Upper lobe of right lung (tissue), 1 donor: ENCODE results near the gene ARHGAP24. TPM values are rescaled to one million over a fixed set of nuclear protein-coding genes. Genes with fewer than 3 reads are reported as not detected.

ENCODE experiments used
- ATAC-seq: fragments of 200-7000 bp; cut with Tn5 transposase; one replicate; pipeline ENCODE4 v1.9.1; 2020; ENCODE audit warnings: mild to moderate bottlenecking, moderate library complexity
- DNase-seq: peaks from one replicate; pipeline ENCODE4 v3.0.0-alpha.2; 2020
- H3K27ac ChIP-seq: fragments of 200-600 bp; one replicate; pipeline ENCODE4 v1.8.0; 2022
- H3K27me3 ChIP-seq: fragments of 200-600 bp; one replicate; pipeline ENCODE4 v1.8.0; 2022; ENCODE audit warnings: mild to moderate bottlenecking
- H3K36me3 ChIP-seq: fragments of 200-600 bp; one replicate; pipeline ENCODE4 v1.8.0; 2022
- H3K4me1 ChIP-seq: fragments of 200-600 bp; one replicate; pipeline ENCODE4 v1.8.0; 2022
- H3K4me3 ChIP-seq: fragments of 200-600 bp; one replicate; pipeline ENCODE4 v1.8.0; 2022; ENCODE audit warnings: mild to moderate bottlenecking
- H3K9me3 ChIP-seq: fragments of 200-600 bp; one replicate; pipeline ENCODE4 v1.8.0; 2022
- CTCF ChIP-seq: fragments of 200-600 bp; IDR thresholded peaks from one replicate; pipeline ENCODE4 v1.8.0; 2022; ENCODE audit warnings: antibody characterized with exemption
- intact Hi-C: fragments of 100-400 bp; cut with DNase I; formaldehyde crosslinking; loops from one replicate; pipeline ENCODE4 v1.11.0; 2022
- total RNA-seq: library from RNA; stranded (reverse); fragmentation: NEBNext Ultra II Directional; extraction: Animal tissue kit (Norgen Biotek cat#: 25700); gene quantifications from one replicate; pipeline ENCODE4 v1.2.1, GENCODE V29; 2021
- donor health status: DM: no; HTN: yes; CAD: no; lungs with severe emphysema.

The ARHGAP24 gene
- total RNA-seq, 1 donor from 2014 or later: 29.8 TPM

DNA sequence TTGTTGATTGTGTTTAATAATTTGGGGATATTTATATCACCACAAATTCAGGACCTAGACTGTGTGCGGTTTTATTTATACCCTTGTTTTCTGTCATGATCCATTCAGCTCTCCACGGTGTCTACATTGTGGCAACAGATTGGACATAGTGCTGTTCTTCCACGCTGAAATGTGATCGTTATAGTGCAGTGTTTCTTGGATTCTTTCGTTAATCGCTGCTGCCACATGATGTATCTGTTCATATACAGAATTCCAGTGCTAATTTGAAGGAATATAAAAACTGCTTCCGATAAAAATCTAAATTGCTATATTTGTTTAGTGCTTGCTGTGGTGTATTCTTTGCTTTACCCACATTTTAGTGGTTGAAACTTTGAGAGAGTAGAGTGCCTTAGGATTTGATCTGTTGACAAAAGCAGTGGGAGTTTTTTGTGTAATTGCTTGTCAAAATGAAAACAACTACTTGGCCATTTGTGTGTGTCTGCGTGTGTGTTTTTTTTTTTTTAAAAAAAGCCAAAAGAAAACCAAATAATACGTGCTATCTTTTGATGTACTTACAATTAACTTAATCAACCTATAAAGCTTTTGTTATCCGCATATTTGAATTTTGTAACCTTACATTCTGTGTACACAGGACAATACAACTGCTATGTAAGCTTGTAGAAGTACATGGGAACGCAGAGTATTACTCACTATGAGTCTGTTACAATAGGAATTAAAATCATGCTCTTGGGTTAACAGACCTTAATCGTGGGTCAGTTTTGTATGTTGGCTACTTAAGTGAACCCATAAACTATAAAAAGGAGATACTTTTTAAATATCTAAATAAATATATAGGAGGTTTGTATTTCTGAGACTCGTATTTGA lies 353.3 kb downstream of the ARHGAP24 start:
- DNase-seq (no peak), ATAC-seq (no peak)
- Histone ChIP-seq H3K9me3 (no peaks in the 10 kb centered on the region), H3K27ac (peak overlapping the region; percentile 69), H3K36me3 (no peaks in the 10 kb centered on the region), H3K27me3 (no peaks in the 10 kb centered on the region), H3K4me3 (peak overlapping the region; percentile 24), H3K4me1 (peaks cover 10% of the 10 kb centered on the region)
- intact Hi-C loops: no loop called here
- TF ChIP-seq CTCF: no peak

GRCh38 chr4:85829276-85830051 lies 354.5 kb downstream of the ARHGAP24 start:
- no peaks in the 10 kb centered on the region for H3K9me3 ChIP-seq
- intact Hi-C loops: no loop called here
- H3K27ac ChIP-seq: no peak overlapping the region
- no peak overlapping the region for H3K4me3 ChIP-seq
- DNase-seq: no peak
- H3K36me3 ChIP-seq: no peaks in the 10 kb centered on the region
- TF ChIP-seq CTCF: no peak
- ATAC-seq: peak; percentile 18
- peaks cover 10% of the 10 kb centered on the region for H3K4me1 ChIP-seq
- no peaks in the 10 kb centered on the region for H3K27me3 ChIP-seq

DNA sequence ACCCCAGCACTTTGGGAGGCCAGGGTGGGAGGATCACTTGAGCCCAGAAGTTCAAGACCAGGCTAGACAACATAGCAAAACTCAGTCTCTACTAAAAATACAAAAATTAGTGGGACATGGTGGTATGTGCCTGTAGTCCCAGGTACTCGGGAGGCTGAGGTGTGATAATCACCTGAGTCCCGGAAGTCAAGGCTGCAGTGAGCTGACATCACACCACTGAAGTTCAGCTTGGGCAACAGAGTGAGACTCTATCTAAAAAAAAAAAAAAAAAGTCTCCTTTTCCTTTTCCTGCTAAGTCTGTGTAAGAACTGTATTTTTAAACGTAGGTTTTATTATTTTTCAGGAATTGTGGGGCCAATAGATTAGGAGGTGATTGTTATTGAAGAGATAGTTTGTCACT lies 356.7 kb downstream of the ARHGAP24 start:
- H3K4me1 ChIP-seq: peaks cover 1% of the 10 kb centered on the region
- H3K36me3 ChIP-seq: no peaks in the 10 kb centered on the region
- DNase-seq (no peak), ATAC-seq (no peak)
- H3K4me3 ChIP-seq: no peak overlapping the region
- intact Hi-C loops: no loop called here
- no peak for TF ChIP-seq CTCF
- no peak overlapping the region for H3K27ac ChIP-seq
- H3K27me3 ChIP-seq: no peaks in the 10 kb centered on the region
- no peaks in the 10 kb centered on the region for H3K9me3 ChIP-seq

- DNase-seq (no peak), ATAC-seq (no peak)
- no peak overlapping the region for H3K27ac ChIP-seq
- TF ChIP-seq CTCF: no peak
- intact Hi-C loops: no loop called here
- H3K27me3 ChIP-seq: no peaks in the 10 kb centered on the region
- no peaks in the 10 kb centered on the region for H3K4me1 ChIP-seq
- H3K4me3 ChIP-seq: no peak overlapping the region
- no peaks in the 10 kb centered on the region for H3K36me3 ChIP-seq
- no peaks in the 10 kb centered on the region for H3K9me3 ChIP-seq
Measured at GRCh38 chr4:85833302-85833701, 358.4 kb downstream of the ARHGAP24 start.

GRCh38 chr4:85834934-85835333 lies 360.0 kb downstream of the ARHGAP24 start:
- intact Hi-C loops: no loop called here
- no peaks in the 10 kb centered on the region for H3K4me1 ChIP-seq
- no peaks in the 10 kb centered on the region for H3K9me3 ChIP-seq
- ATAC-seq (no peak), DNase-seq (no peak)
- no peaks in the 10 kb centered on the region for H3K36me3 ChIP-seq
- no peaks in the 10 kb centered on the region for H3K27me3 ChIP-seq
- H3K27ac ChIP-seq: no peak overlapping the region
- no peak for TF ChIP-seq CTCF
- no peak overlapping the region for H3K4me3 ChIP-seq
